SH-SY5Y (cell line): ENCODE data around the gene WAC.

ENCODE experiments used
- GATA2 ChIP-seq: IDR thresholded peaks from 2 replicates; pipeline ENCODE4 v1.6.1; 2011; ENCODE audit warnings: mild to moderate bottlenecking, low read depth, low read length
- GATA3 ChIP-seq: IDR thresholded peaks from 2 replicates; pipeline ENCODE4 v1.6.1; 2011; ENCODE audit warnings: low read depth, mild to moderate bottlenecking, low read length, moderate library complexity

DNA sequence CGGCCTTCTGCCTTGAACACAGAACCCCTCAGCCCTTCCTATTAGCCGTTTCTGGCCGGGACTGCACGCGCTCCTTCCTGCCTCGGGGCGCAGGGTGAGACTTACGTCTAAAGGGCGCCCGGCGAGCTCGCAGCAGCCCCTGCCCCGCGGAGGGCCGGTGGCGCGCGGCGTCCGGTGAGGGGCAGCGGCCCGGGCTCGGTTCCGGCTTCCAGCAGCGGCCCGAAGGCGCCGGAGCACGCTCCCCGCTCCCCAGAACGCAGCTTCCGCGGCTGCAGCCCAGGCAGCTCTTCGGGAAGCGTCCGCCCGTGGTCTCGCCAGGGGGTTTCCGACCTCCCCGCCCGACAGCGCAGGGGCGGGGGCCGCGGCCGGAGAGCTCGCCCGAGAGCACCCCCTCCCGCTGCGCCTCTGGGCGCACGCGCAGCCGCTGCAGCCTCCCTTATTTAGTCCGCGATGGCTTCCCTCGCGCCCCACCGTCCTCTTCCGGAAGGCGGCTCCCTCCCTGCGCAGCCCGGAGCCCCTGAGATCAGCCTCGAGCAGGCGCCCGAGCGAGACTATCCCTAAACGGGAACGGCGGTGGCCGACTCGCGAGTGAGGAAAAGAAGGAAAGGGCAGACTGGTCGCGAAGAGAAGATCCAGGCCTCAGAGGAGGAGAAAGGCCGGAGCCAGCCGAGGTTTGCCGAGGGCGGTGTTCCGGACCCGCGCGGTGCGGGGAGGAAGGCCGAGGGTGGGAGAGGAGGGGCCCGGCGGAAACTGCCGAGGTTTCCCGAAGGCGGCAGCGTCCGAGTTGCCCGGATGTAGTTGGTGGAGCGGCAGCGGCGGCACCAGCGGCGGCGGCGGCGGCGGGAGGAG, at the start of gene WAC:
- TF ChIP-seq GATA2: no peak
- TF ChIP-seq GATA3: no peak
